Endothelial cell of umbilical vein (primary cell): ENCODE results near the gene BACH2. TPM values are rescaled to one million over a fixed set of nuclear protein-coding genes. Genes with fewer than 3 reads are reported as not detected.

Experiments
- BruUV-seq: library from RNA; stranded (reverse); fragments of 400-500 nt; replicated peaks from 2 replicates; lab custom pipeline; 2021; lab: Mats Ljungman, UMichigan
- CTCF ChIA-PET: fragments of 300-600, 350-600 bp; sonication (Branson Sonifier 250); formaldehyde crosslinking; loops from one replicate; lab custom pipeline; 2021; ENCODE audit warnings: antibody characterized with exemption, inconsistent platforms; lab: Charles Lee
- POLR2A ChIA-PET: fragments of 300-600, 350-600 bp; sonication (Branson Sonifier 250); formaldehyde crosslinking; loops from one replicate; lab custom pipeline; 2021; ENCODE audit warnings: antibody characterized with exemption, inconsistent platforms; lab: Charles Lee
- DNase-seq: peaks from one replicate; pipeline ENCODE4 v3.0.0-alpha.2; 2011; ENCODE audit warnings: low read depth, low spot score
- FAIRE-seq: peaks from 2 replicates; lab custom pipeline; 2011; peaks lifted over from hg19 to GRCh38; lab: Jason Lieb, UNC
- H2AFZ ChIP-seq: 2 replicates; pipeline ENCODE4 v1.6.0; 2012; ENCODE audit warnings: low read depth, low read length, control low read depth, inconsistent platforms
- H3K27ac ChIP-seq: 2 replicates; pipeline ENCODE4 v1.5.1; 2011; ENCODE audit warnings: low read depth, mild to moderate bottlenecking, control low read depth, low read length, moderate library complexity; ENCODE audit not compliant: insufficient read depth
- H3K27me3 ChIP-seq, 2 experiments: 2 replicates each; pipeline versions ENCODE4 v1.6.0 to v1.6.1; 2011; ENCODE audit warnings: low read length in 2 of 2, mixed read lengths in 1 of 2; ENCODE audit not compliant: control insufficient read depth in 2 of 2, insufficient read depth in 2 of 2
- H3K36me3 ChIP-seq, 2 experiments: 2 replicates in 1 of 2; 3 replicates in 1 of 2; pipeline ENCODE4 v1.5.1; 2011; ENCODE audit warnings: low read length in 2 of 2, mild to moderate bottlenecking in 1 of 2, moderate library complexity in 1 of 2; ENCODE audit not compliant: control insufficient read depth in 2 of 2, insufficient read depth in 2 of 2; ENCODE audit errors: extremely low read depth in 1 of 2
- H3K4me1 ChIP-seq: 3 replicates; pipeline ENCODE4 v1.5.1; 2011; ENCODE audit warnings: mild to moderate bottlenecking, low read length; ENCODE audit not compliant: control insufficient read depth, insufficient read depth; ENCODE audit errors: extremely low read depth
- H3K4me2 ChIP-seq: 2 replicates; pipeline ENCODE4 v1.6.1; 2011; ENCODE audit warnings: low read length, control low read depth, mixed read lengths; ENCODE audit not compliant: insufficient read depth
- H3K4me3 ChIP-seq, 3 experiments: fragments of 200-600 bp in 1 of 3; sonication (generic), shearing (Covaris generic) in 1 of 3; replicated peaks in 1 of 3; 2 replicates each; pipeline ENCODE4 v1.5.1; 2011 to 2016; ENCODE audit warnings: control low read depth in 3 of 3, low read length in 3 of 3, mild to moderate bottlenecking in 2 of 3, inconsistent platforms in 1 of 3, low read depth in 1 of 3, moderate library complexity in 1 of 3; ENCODE audit not compliant: insufficient read depth in 1 of 3
- H3K79me2 ChIP-seq: 2 replicates; pipeline ENCODE4 v1.6.0; 2012; ENCODE audit warnings: low read length, inconsistent platforms; ENCODE audit not compliant: control insufficient read depth, insufficient read depth
- H3K9ac ChIP-seq: replicated peaks from 2 replicates; pipeline ENCODE3; 2011; ENCODE audit warnings: low read length, control low read depth; ENCODE audit not compliant: insufficient read depth; ENCODE audit errors: extremely low read depth
- H3K9me1 ChIP-seq: replicated peaks from 3 replicates; pipeline ENCODE4 v1.6.0; 2011; ENCODE audit warnings: mild to moderate bottlenecking, low read length; ENCODE audit not compliant: control insufficient read depth, insufficient read depth; ENCODE audit errors: extremely low read depth
- H3K9me3 ChIP-seq: replicated peaks from 2 replicates; pipeline ENCODE4 v1.5.1; 2012; ENCODE audit warnings: low read length, inconsistent platforms; ENCODE audit not compliant: control insufficient read depth, insufficient read depth
- H4K20me1 ChIP-seq: replicated peaks from 2 replicates; pipeline ENCODE3; 2011; ENCODE audit warnings: mild to moderate bottlenecking, low read length; ENCODE audit not compliant: control insufficient read depth, insufficient read depth; ENCODE audit errors: extremely low read depth
- CTCF ChIP-seq, 2 donors: IDR thresholded peaks; 1 replicate in 1 of 2; 2 replicates in 1 of 2; pipeline ENCODE4 v1.5.1; 2011; ENCODE audit warnings: low read length in 2 of 2, mild to moderate bottlenecking in 2 of 2, moderate library complexity in 2 of 2, control low read depth in 1 of 2, inconsistent platforms in 1 of 2, low read depth in 1 of 2; ENCODE audit not compliant: insufficient read depth in 1 of 2; ENCODE audit errors: extremely low read depth in 1 of 2
- EZH2 ChIP-seq: IDR thresholded peaks from 2 replicates; pipeline ENCODE4 v1.6.1; 2012; ENCODE audit warnings: borderline replicate concordance, low read depth, mild to moderate bottlenecking, moderate library complexity, low read length, inconsistent platforms; ENCODE audit not compliant: severe bottlenecking
- FOS ChIP-seq: IDR thresholded peaks from 2 replicates; pipeline ENCODE4 v1.6.1; 2011; ENCODE audit warnings: mild to moderate bottlenecking, low read length, moderate library complexity, borderline replicate concordance; ENCODE audit not compliant: insufficient read depth
- GATA2 ChIP-seq: IDR thresholded peaks from 2 replicates; pipeline ENCODE4 v1.7.0; 2011; ENCODE audit warnings: low read depth, mild to moderate bottlenecking, moderate library complexity, mixed read lengths, low read length; ENCODE audit not compliant: insufficient read length, insufficient read depth
- JUN ChIP-seq: IDR thresholded peaks from 2 replicates; pipeline ENCODE4 v1.6.1; 2011; ENCODE audit warnings: borderline replicate concordance, low read depth; ENCODE audit not compliant: insufficient read length, insufficient read depth
- MAX ChIP-seq: IDR thresholded peaks from 2 replicates; pipeline ENCODE4 v1.6.1; 2011; ENCODE audit not compliant: insufficient read depth, insufficient read length
- MYC ChIP-seq: IDR thresholded peaks from one replicate; pipeline ENCODE4 v1.6.1; 2011; ENCODE audit warnings: mild to moderate bottlenecking, low read depth, low read length
- POLR2A ChIP-seq: IDR thresholded peaks from 2 replicates; pipeline ENCODE4 v1.6.1; 2012; ENCODE audit warnings: low read depth, mild to moderate bottlenecking, control low read depth, low read length
- POLR2AphosphoS5 ChIP-seq: IDR thresholded peaks from 2 replicates; pipeline ENCODE4 v1.6.1; 2012; ENCODE audit warnings: low read depth, mild to moderate bottlenecking, control low read depth, low read length, moderate library complexity; ENCODE audit not compliant: insufficient read depth
- dilution Hi-C: fragments of 300-500 bp; cut with MboI; formaldehyde crosslinking; loops from one replicate; pipeline ENCODE4 v1.15.0; 2019; ENCODE audit warnings: low sequenced_read_pairs; ENCODE audit not compliant: extremely low pct_ligation_motif_present
- intact Hi-C: fragments of 100-400 bp; cut with micrococcal nuclease; formaldehyde crosslinking; loops from one replicate; pipeline ENCODE4 v1.10.0; 2022
- polyA plus RNA-seq, 4 experiments: library from polyadenylated mRNA; depleted of rRNA in 3 of 4; stranded (reverse) in 3 of 4; unstranded in 1 of 4; fragments of >200 nt; gene quantifications; 2 replicates each; pipeline versions ENCODE4 v1.2.1 to v1.2.3, GENCODE V29; 2011 to 2012; ENCODE audit warnings: missing spikeins in 1 of 4
- total RNA-seq: library from RNA; stranded (reverse); gene quantifications from 2 replicates; pipeline ENCODE4 v1.2.3, GENCODE V29; 2021

Gene BACH2
- total and polyA plus RNA-seq, 2 donors (not counting 3 experiments of a cell fraction or from before 2014, with no cell fraction given): 1.7 to 5.6 TPM

GRCh38 chr6:90328004-90328403, 31.4 kb upstream of the BACH2 start:
- POLR2A ChIA-PET: no interaction called here
- intact Hi-C loops: no loop called here
- Histone ChIP-seq H3K4me1 (no peaks in the 10 kb centered on the region), H3K9ac (no peak overlapping the region), H3K9me1 (no peaks in the 10 kb centered on the region), H3K27ac (no peak overlapping the region), H2AFZ (no peak overlapping the region), H3K27me3 (no peaks in the 10 kb centered on the region), H3K4me2 (no peak overlapping the region), H3K79me2 (no peaks in the 10 kb centered on the region), H3K36me3 (no peaks in the 10 kb centered on the region), H4K20me1 (no peaks in the 10 kb centered on the region), H3K9me3 (no peaks in the 10 kb centered on the region), H3K4me3 (no peak overlapping the region)
- CTCF ChIA-PET: interaction anchor here (1.1 kb wide), 1 partner anchor 388 kb away, joined by 4 read pairs; no protein-coding TSS in a partner anchor
- BruUV-seq: no TSS peak
- TF ChIP-seq CTCF (IDR thresholded peaks at IDR 0.05; ENCODE audit: extremely low read depth in 1 of 2, insufficient read depth in 1 of 2, low read depth in 1 of 2, low read length in 2 of 2) (no peak), EZH2 (no peak), POLR2AphosphoS5 (no peak), FOS (peak; percentile 22)
- DNase-seq (no peak), FAIRE-seq (no peak)
- dilution Hi-C loops: no loop called here

GRCh38 chr6:90326404-90327057, 29.9 kb upstream of the BACH2 start:
- BruUV-seq: no TSS peak
- Histone ChIP-seq H3K27me3 (no peaks in the 10 kb centered on the region), H4K20me1 (no peaks in the 10 kb centered on the region), H3K4me1 (no peaks in the 10 kb centered on the region), H3K27ac (no peak overlapping the region), H3K9me3 (no peaks in the 10 kb centered on the region), H3K4me3 (no peak overlapping the region), H3K79me2 (no peaks in the 10 kb centered on the region), H3K4me2 (no peak overlapping the region), H3K9ac (no peak overlapping the region), H2AFZ (no peak overlapping the region), H3K9me1 (no peaks in the 10 kb centered on the region), H3K36me3 (no peaks in the 10 kb centered on the region)
- DNase-seq (no peak), FAIRE-seq (no peak)
- POLR2A ChIA-PET: no interaction called here
- intact Hi-C loops: no loop called here
- CTCF ChIA-PET: interaction anchor here (1.1 kb wide), 1 partner anchor 386 kb away, joined by 4 read pairs; no protein-coding TSS in a partner anchor
- no peak for TF ChIP-seq POLR2AphosphoS5
- TF ChIP-seq POLR2A: no peak
- TF ChIP-seq CTCF (IDR thresholded peaks at IDR 0.05; ENCODE audit: extremely low read depth in 1 of 2, insufficient read depth in 1 of 2, low read depth in 1 of 2, low read length in 2 of 2): no peak
- TF ChIP-seq EZH2: no peak
- no peak for TF ChIP-seq FOS
- no peak for TF ChIP-seq GATA2
- TF ChIP-seq JUN: no peak
- no peak for TF ChIP-seq MAX
- TF ChIP-seq MYC: no peak
- dilution Hi-C loops: no loop called here
